GM10266 (cell line): Measurements from ENCODE around the gene ARHGAP26.

Source experiments
- DNase-seq: peaks from one replicate; pipeline ENCODE4 v3.0.0; 2012; ENCODE audit errors: extremely low spot score
- CTCF ChIP-seq: IDR thresholded peaks from 2 replicates; pipeline ENCODE4 v1.5.1; 2012; ENCODE audit warnings: mild to moderate bottlenecking, low read depth; ENCODE audit not compliant: control insufficient read depth, insufficient read depth; ENCODE audit errors: missing control alignments

Gene ARHGAP26

GRCh38 chr5:142851731-142852130 lies 81.6 kb downstream of the ARHGAP26 start:
- TF ChIP-seq CTCF = no peak
- no peak for DNase-seq

- DNase-seq = no peak
- no peak for TF ChIP-seq CTCF
Measured at GRCh38 chr5:142852416-142853198, 82.4 kb downstream of the ARHGAP26 start.

- no peak for TF ChIP-seq CTCF
- no peak for DNase-seq
Measured at GRCh38 chr5:142853682-142854081, 83.5 kb downstream of the ARHGAP26 start.

- TF ChIP-seq CTCF = no peak
- DNase-seq = no peak
Measured at GRCh38 chr5:142856269-142856782, 86.1 kb downstream of the ARHGAP26 start.

GRCh38 chr5:142857405-142857804 lies 87.2 kb downstream of the ARHGAP26 start:
- no peak for DNase-seq
- no peak for TF ChIP-seq CTCF

GRCh38 chr5:142859037-142859436 lies 88.9 kb downstream of the ARHGAP26 start:
- no peak for DNase-seq
- no peak for TF ChIP-seq CTCF

- no peak for TF ChIP-seq CTCF
Measured at GRCh38 chr5:142860270-142860669, 90.1 kb downstream of the ARHGAP26 start.

More at GRCh38 chr5:142860270-142860669, 90.1 kb downstream of the ARHGAP26 start:
- no peak for DNase-seq
